Adrenal gland (tissue), 5 donors: ENCODE results near the gene CD86.

ENCODE experiments used
- POLR2A ChIP-seq, 2 donors: fragments of 450-650 bp; IDR thresholded peaks; one replicate each; pipeline ENCODE4 v1.6.1; 2017; ENCODE audit warnings: antibody characterized with exemption in 2 of 2, mild to moderate bottlenecking in 2 of 2, moderate library complexity in 1 of 2
- TF ChIP-seq, protein P1 (sequence below), 6 experiments: fragments of 450-650 bp in 4 of 6; fragments of 200-600 bp in 2 of 6; sonication (generic) in 1 of 6; IDR thresholded peaks; 1 replicate in 5 of 6; 2 replicates in 1 of 6; pipeline versions ENCODE4 v1.5.1 to v1.8.0; 2016 to 2021; ENCODE audit warnings: antibody characterized with exemption in 6 of 6, mild to moderate bottlenecking in 2 of 6, moderate library complexity in 1 of 6
- donor health status: DM: no; HTN: no; CAD: no.

DNA sequence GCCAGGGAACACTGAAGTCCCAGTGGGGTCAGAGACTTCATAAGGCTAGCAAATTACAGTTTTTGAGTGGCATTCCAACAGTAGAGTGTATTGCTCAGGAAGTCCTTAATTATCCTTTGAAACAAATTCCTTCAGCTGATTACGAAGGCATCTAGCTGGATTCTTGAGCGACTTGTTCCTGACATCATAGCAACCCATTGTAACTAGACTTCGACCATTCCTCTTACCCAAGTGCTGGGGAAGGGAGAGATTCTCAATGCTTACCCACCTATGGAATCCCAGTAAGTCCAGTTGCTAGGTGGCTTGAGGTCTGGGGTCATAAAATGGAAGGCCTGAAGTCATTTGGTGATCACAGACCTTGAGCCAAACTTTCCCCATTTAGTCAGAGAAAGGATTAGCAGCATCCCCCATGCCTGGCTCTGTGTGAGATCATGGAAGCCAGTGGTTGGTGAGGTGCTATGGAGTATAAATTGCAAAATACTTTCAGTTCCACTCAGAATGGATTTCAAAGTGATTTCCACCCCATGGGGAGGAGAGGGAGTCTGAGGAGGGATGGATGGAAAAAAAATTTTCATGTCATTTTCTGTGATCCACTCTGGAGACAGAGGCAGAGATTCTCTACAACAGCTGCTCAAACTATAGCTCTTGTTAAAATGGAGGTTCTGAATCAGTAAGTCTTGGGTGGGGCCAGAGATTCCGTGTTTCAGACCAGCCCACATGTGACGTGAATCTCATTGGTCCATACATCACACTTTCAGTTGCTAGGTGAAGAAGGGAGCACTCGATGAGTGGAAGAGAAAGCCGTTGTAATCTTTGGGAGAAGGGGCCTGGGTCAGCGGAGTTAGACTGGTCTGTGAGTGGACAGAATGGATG, 45.7 kb downstream of the CD86 start:
- TF ChIP-seq, protein P1, sequence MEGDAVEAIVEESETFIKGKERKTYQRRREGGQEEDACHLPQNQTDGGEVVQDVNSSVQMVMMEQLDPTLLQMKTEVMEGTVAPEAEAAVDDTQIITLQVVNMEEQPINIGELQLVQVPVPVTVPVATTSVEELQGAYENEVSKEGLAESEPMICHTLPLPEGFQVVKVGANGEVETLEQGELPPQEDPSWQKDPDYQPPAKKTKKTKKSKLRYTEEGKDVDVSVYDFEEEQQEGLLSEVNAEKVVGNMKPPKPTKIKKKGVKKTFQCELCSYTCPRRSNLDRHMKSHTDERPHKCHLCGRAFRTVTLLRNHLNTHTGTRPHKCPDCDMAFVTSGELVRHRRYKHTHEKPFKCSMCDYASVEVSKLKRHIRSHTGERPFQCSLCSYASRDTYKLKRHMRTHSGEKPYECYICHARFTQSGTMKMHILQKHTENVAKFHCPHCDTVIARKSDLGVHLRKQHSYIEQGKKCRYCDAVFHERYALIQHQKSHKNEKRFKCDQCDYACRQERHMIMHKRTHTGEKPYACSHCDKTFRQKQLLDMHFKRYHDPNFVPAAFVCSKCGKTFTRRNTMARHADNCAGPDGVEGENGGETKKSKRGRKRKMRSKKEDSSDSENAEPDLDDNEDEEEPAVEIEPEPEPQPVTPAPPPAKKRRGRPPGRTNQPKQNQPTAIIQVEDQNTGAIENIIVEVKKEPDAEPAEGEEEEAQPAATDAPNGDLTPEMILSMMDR (IDR thresholded peaks at IDR 0.05), result no peak
- no peak for TF ChIP-seq POLR2A (IDR thresholded peaks at IDR 0.05)
